Panc1 (cell line): ENCODE results near the gene FAM174A. TPM values are rescaled to one million over a fixed set of nuclear protein-coding genes. Genes with fewer than 3 reads are reported as not detected.

Experiments used
- ATAC-seq: fragments of 200-7000 bp; cut with Tn5 transposase; 2 replicates; pipeline ENCODE4 v1.9.1; 2020; ENCODE audit warnings: mild to moderate bottlenecking, moderate library complexity
- BruUV-seq: library from RNA; stranded (reverse); fragments of 400-500 nt; replicated peaks from 2 replicates; lab custom pipeline; 2021; lab: Mats Ljungman, UMichigan
- CTCF ChIA-PET: fragments of 300-600 bp; sonication (Branson Sonifier 250); formaldehyde crosslinking; loops from one replicate; lab custom pipeline; 2022; ENCODE audit warnings: antibody characterized with exemption; lab: Charles Lee
- POLR2A ChIA-PET: fragments of 300-600 bp; sonication (Branson Sonifier 250); formaldehyde crosslinking; loops from one replicate; lab custom pipeline; 2022; ENCODE audit warnings: antibody characterized with exemption; lab: Charles Lee
- DNase-seq: peaks from one replicate; pipeline ENCODE4 v3.0.0-alpha.2; 2010; ENCODE audit warnings: low read depth, low spot score
- H3K27ac ChIP-seq: 2 replicates; pipeline ENCODE4 v1.5.1; 2011; ENCODE audit warnings: mild to moderate bottlenecking, low read length, inconsistent platforms
- H3K27me3 ChIP-seq: fragments of 200-500 bp; sonication (Bioruptor generic); 2 replicates; pipeline ENCODE4 v1.6.0; 2014; ENCODE audit warnings: low read length, inconsistent platforms; ENCODE audit not compliant: control insufficient read depth, insufficient read depth
- H3K36me3 ChIP-seq: fragments of 200-500 bp; sonication (Bioruptor generic); 2 replicates; pipeline ENCODE4 v1.5.1; 2014; ENCODE audit warnings: inconsistent platforms, mild to moderate bottlenecking, low read length, moderate library complexity; ENCODE audit not compliant: control insufficient read depth, insufficient read depth
- H3K4me1 ChIP-seq: 2 replicates; pipeline ENCODE4 v1.5.1; 2011; ENCODE audit warnings: inconsistent platforms, mild to moderate bottlenecking, low read length, moderate library complexity; ENCODE audit not compliant: control insufficient read depth, insufficient read depth
- H3K4me3 ChIP-seq, 2 experiments: 2 replicates each; pipeline ENCODE4 v1.5.1; 2011 to 2012; ENCODE audit warnings: low read depth in 2 of 2, low read length in 2 of 2, mild to moderate bottlenecking in 2 of 2, inconsistent platforms in 1 of 2, moderate library complexity in 1 of 2
- H3K9me3 ChIP-seq: fragments of 200-500 bp; sonication (Bioruptor generic); 2 replicates; pipeline ENCODE4 v1.5.1; 2014; ENCODE audit warnings: low read depth, mild to moderate bottlenecking, inconsistent platforms, low read length, moderate library complexity; ENCODE audit not compliant: control insufficient read depth, insufficient read depth
- POLR2AphosphoS5 ChIP-seq: IDR thresholded peaks from 2 replicates; pipeline ENCODE4 v1.6.1; 2012; ENCODE audit warnings: mild to moderate bottlenecking, low read depth, low read length, moderate library complexity
- SIN3A ChIP-seq: IDR thresholded peaks from 2 replicates; pipeline ENCODE4 v1.6.1; 2012; ENCODE audit warnings: low read depth, mild to moderate bottlenecking, low read length, moderate library complexity, borderline replicate concordance; ENCODE audit not compliant: insufficient read depth
- TCF7L2 ChIP-seq: IDR thresholded peaks from 2 replicates; pipeline ENCODE4 v1.6.1; 2011; ENCODE audit warnings: mild to moderate bottlenecking, low read depth, low read length, inconsistent platforms
- in situ Hi-C: cut with HindIII; loops from 2 replicates; pipeline ENCODE4 v1.10.0; 2016; ENCODE audit warnings: low sequenced_read_pairs, low pct_unique_long_range_greater_than_20kb
- intact Hi-C: fragments of 100-400 bp; cut with micrococcal nuclease; formaldehyde crosslinking; loops from one replicate; pipeline ENCODE4 v1.10.0; 2022; ENCODE audit not compliant: unreplicated experiment
- total RNA-seq: library from RNA; stranded (reverse); gene quantifications from one replicate; pipeline ENCODE4 v1.2.1, GENCODE V29; 2021; ENCODE audit not compliant: unreplicated experiment
- TF ChIP-seq, protein P1 (sequence below), 2 experiments: IDR thresholded peaks; 2 replicates each; pipeline ENCODE4 v1.6.1; 2011 to 2012; ENCODE audit warnings: low read depth in 2 of 2, control low read depth in 1 of 2, low read length in 1 of 2, mild to moderate bottlenecking in 1 of 2, moderate library complexity in 1 of 2; ENCODE audit not compliant: insufficient read depth in 1 of 2
- TF ChIP-seq, protein P2 (sequence below): fragments of 450-650 bp; IDR thresholded peaks from 2 replicates; pipeline ENCODE4 v1.5.1; 2017; ENCODE audit warnings: mild to moderate bottlenecking

FAM174A gene
- total RNA-seq, 1 experiment from 2014 or later = 11.0 TPM

DNA sequence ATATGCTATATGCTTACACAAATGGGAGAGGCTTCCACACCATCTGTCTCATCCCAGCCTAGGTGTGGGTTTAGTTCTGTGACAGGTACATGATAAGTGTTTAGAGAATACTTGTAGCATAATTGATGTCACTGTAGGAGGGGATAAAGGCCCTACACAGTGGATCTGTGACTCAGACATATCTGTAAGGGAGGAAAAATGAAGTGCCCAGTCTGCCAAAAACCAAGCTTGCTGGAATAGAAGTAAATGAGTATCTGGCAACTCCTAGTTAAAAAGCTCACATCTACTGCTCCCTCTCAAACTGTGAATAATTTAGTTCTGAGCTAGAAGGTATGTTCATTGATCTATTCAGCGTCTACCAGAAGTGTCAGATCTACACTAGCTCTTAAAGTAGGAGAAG lies 38.9 kb upstream of the FAM174A start:
- POLR2A ChIA-PET = no interaction called here
- TF ChIP-seq POLR2AphosphoS5 = no peak
- TF ChIP-seq, protein P1, sequence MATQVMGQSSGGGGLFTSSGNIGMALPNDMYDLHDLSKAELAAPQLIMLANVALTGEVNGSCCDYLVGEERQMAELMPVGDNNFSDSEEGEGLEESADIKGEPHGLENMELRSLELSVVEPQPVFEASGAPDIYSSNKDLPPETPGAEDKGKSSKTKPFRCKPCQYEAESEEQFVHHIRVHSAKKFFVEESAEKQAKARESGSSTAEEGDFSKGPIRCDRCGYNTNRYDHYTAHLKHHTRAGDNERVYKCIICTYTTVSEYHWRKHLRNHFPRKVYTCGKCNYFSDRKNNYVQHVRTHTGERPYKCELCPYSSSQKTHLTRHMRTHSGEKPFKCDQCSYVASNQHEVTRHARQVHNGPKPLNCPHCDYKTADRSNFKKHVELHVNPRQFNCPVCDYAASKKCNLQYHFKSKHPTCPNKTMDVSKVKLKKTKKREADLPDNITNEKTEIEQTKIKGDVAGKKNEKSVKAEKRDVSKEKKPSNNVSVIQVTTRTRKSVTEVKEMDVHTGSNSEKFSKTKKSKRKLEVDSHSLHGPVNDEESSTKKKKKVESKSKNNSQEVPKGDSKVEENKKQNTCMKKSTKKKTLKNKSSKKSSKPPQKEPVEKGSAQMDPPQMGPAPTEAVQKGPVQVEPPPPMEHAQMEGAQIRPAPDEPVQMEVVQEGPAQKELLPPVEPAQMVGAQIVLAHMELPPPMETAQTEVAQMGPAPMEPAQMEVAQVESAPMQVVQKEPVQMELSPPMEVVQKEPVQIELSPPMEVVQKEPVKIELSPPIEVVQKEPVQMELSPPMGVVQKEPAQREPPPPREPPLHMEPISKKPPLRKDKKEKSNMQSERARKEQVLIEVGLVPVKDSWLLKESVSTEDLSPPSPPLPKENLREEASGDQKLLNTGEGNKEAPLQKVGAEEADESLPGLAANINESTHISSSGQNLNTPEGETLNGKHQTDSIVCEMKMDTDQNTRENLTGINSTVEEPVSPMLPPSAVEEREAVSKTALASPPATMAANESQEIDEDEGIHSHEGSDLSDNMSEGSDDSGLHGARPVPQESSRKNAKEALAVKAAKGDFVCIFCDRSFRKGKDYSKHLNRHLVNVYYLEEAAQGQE (IDR thresholded peaks at IDR 0.05; ENCODE audit: insufficient read depth in 1 of 2, low read depth in 2 of 2, low read length in 1 of 2) = no peak
- TF ChIP-seq SIN3A = no peak
- no peak for TF ChIP-seq TCF7L2
- TF ChIP-seq, protein P2, sequence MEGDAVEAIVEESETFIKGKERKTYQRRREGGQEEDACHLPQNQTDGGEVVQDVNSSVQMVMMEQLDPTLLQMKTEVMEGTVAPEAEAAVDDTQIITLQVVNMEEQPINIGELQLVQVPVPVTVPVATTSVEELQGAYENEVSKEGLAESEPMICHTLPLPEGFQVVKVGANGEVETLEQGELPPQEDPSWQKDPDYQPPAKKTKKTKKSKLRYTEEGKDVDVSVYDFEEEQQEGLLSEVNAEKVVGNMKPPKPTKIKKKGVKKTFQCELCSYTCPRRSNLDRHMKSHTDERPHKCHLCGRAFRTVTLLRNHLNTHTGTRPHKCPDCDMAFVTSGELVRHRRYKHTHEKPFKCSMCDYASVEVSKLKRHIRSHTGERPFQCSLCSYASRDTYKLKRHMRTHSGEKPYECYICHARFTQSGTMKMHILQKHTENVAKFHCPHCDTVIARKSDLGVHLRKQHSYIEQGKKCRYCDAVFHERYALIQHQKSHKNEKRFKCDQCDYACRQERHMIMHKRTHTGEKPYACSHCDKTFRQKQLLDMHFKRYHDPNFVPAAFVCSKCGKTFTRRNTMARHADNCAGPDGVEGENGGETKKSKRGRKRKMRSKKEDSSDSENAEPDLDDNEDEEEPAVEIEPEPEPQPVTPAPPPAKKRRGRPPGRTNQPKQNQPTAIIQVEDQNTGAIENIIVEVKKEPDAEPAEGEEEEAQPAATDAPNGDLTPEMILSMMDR = no peak
- Histone ChIP-seq H3K4me3 (no peak overlapping the region), H3K4me1 (no peaks in the 10 kb centered on the region), H3K36me3 (no peaks in the 10 kb centered on the region), H3K27ac (no peak overlapping the region), H3K9me3 (no peaks in the 10 kb centered on the region), H3K27me3 (no peaks in the 10 kb centered on the region)
- intact Hi-C loops (no loop called here), in situ Hi-C loops (no loop called here)
- DNase-seq (no peak), ATAC-seq (no peak)
- BruUV-seq = no TSS peak
- CTCF ChIA-PET = no interaction called here

DNA sequence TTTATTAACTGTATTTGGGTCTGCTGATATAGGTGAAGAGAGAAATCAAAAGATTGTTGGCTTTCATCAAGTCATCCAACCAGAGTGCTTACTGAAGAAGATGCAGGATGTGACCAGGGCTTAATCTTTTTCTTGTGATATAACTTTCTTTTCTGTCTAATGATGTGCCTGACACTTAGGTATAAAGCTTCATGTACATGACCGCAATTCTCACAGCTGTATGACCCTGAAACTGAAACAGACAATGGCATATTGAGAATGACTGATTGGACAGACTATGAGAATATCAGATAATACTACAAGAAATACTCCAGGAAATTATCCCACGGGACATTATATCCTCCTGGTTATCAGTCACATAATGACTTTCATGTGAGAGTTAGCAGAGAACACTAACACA lies 32.5 kb upstream of the FAM174A start:
- Histone ChIP-seq H3K4me1 (no peaks in the 10 kb centered on the region), H3K36me3 (no peaks in the 10 kb centered on the region; the same call in 1 of the 2 replicates), H3K9me3 (no peaks in the 10 kb centered on the region), H3K27me3 (no peaks in the 10 kb centered on the region), H3K4me3 (no peak overlapping the region), H3K27ac (no peak overlapping the region)
- in situ Hi-C loops (no loop called here), intact Hi-C loops (no loop called here)
- DNase-seq (no peak), ATAC-seq (no peak)
- TF ChIP-seq, protein P2 = no peak
- TF ChIP-seq SIN3A (no peak), TCF7L2 (no peak), POLR2AphosphoS5 (no peak)
- TF ChIP-seq, protein P1 (IDR thresholded peaks at IDR 0.05; ENCODE audit: insufficient read depth in 1 of 2, low read depth in 2 of 2, low read length in 1 of 2) = no peak
- BruUV-seq = no TSS peak
- CTCF ChIA-PET = no interaction called here
- POLR2A ChIA-PET = interaction anchor here (0.6 kb wide), 1 partner anchor 273 kb away, joined by 4 read pairs; no protein-coding TSS in a partner anchor
